SJSA1 (cell line): ENCODE measurements around the gene SLC25A12. TPM values are rescaled to one million over a fixed set of nuclear protein-coding genes. Genes with fewer than 3 reads are reported as not detected.

Source experiments
- DNase-seq, 2 experiments: peaks; one replicate each; pipeline ENCODE4 v3.0.0-alpha.2; 2015 to 2020; ENCODE audit warnings: low spot score in 2 of 2, low read depth in 1 of 2
- H3K27ac ChIP-seq: fragments of 250-450 bp; sonication (Bioruptor Pico); 2 replicates; pipeline ENCODE4 v1.5.1; 2020; ENCODE audit warnings: mild to moderate bottlenecking, moderate library complexity
- H3K27me3 ChIP-seq: fragments of 250-450 bp; sonication (Bioruptor Pico); replicated peaks from 2 replicates; pipeline ENCODE4 v1.5.1; 2020; ENCODE audit warnings: mild to moderate bottlenecking, moderate library complexity
- H3K36me3 ChIP-seq: fragments of 250-450 bp; sonication (Bioruptor Pico); 2 replicates; pipeline ENCODE4 v1.5.1; 2020; ENCODE audit warnings: mild to moderate bottlenecking
- H3K4me1 ChIP-seq: fragments of 250-450 bp; sonication (Bioruptor Pico); replicated peaks from 2 replicates; pipeline ENCODE4 v1.6.1; 2021; ENCODE audit warnings: mild to moderate bottlenecking
- H3K4me3 ChIP-seq: fragments of 250-450 bp; sonication (Bioruptor Pico); 2 replicates; pipeline ENCODE4 v1.5.1; 2020; ENCODE audit warnings: mild to moderate bottlenecking
- H3K9me3 ChIP-seq: fragments of 250-450 bp; sonication (Bioruptor Pico); replicated peaks from 2 replicates; pipeline ENCODE4 v1.5.1; 2020; ENCODE audit warnings: mild to moderate bottlenecking
- total RNA-seq: library from RNA; depleted of rRNA; stranded (reverse); fragments of >200 nt; shearing (Covaris generic); gene quantifications from 2 replicates; pipeline ENCODE4 v1.2.3, GENCODE V29; 2014

The SLC25A12 gene
- total RNA-seq, 1 experiment from 2014 or later: 14.3 TPM

DNA sequence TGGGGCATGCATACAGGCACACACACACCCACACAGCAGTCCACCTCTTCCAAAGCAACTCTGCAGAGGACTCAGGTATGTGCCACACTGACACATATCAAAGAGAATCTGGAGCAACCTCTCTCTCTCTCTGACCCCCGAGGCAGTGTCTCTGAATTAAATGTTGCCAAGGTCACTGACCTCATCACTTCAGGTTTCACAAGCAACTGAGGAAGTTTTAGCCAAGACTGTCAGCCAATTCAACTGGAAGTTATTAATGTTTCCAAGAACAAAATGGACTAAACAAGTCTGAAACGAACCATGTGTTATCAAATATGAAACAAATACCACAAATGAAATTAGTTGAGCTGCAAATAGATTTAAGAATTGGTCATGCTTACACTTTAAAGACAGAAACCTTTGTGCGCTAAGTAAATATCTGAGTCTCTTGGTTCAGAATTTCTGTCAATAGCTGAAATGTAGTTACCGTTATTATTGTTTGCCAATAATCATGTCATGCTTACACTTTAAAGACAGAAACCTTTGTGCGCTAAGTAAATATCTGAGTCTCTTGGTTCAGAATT is 86.1 kb downstream of the SLC25A12 start:
- peaks cover 12% of the 10 kb centered on the region for H3K36me3 ChIP-seq
- H3K4me3 ChIP-seq: no peak overlapping the region
- no peak overlapping the region for H3K27ac ChIP-seq
- H3K27me3 ChIP-seq: no peaks in the 10 kb centered on the region
- DNase-seq: no peak
- H3K4me1 ChIP-seq: peaks cover 16% of the 10 kb centered on the region
- H3K9me3 ChIP-seq: no peaks in the 10 kb centered on the region

DNA sequence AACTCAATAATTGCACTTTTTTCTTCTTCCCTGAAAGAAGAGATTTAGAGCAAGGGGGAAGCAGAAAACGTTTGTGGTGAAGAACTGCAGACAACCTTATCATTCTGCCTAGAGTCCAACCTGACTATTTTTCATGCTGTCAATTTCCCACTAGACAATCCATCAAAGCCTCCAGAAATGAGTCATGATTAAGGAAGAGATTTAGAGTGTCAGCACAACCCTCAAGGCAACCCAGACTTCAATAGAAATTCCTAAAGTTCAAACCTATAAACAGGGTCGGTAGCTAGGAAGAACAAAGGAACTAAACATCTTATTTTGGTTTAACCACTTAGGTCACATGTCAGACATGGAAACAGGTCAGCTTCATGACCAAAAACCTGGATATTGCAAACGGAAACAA is 86.9 kb downstream of the SLC25A12 start:
- no peak overlapping the region for H3K27ac ChIP-seq
- no peaks in the 10 kb centered on the region for H3K9me3 ChIP-seq
- H3K36me3 ChIP-seq: peaks cover 12% of the 10 kb centered on the region
- no peak for DNase-seq
- peaks cover 16% of the 10 kb centered on the region for H3K4me1 ChIP-seq
- no peaks in the 10 kb centered on the region for H3K27me3 ChIP-seq
- no peak overlapping the region for H3K4me3 ChIP-seq

DNA sequence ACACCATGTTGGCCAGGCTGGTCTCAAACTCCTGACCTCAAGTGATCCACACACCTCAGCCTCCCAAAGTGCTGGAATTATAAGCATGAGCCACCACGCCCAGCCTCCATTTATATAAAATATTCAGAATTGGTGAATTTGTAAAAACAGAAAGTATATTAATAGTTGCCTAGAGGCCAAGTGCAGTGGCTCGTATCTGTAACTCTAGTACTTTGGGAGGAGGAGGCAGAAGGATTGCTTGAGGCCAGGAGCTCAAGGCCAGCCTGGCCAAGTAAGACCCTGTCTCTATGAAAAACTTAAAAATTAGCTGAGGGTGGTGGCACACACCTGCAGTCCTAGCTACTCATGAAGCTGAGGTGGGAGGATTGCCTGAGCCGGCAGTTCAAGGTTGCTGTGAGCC is 89.6 kb downstream of the SLC25A12 start:
- Histone ChIP-seq H3K4me1 (0 out of 2 replicates have a peak, but pooled peaks cover 4% of the 10 kb centered on the region), H3K36me3 (peaks cover 6% of the 10 kb centered on the region), H3K27ac (no peak overlapping the region), H3K9me3 (no peaks in the 10 kb centered on the region), H3K27me3 (no peaks in the 10 kb centered on the region), H3K4me3 (no peak overlapping the region)
- no peak for DNase-seq

DNA sequence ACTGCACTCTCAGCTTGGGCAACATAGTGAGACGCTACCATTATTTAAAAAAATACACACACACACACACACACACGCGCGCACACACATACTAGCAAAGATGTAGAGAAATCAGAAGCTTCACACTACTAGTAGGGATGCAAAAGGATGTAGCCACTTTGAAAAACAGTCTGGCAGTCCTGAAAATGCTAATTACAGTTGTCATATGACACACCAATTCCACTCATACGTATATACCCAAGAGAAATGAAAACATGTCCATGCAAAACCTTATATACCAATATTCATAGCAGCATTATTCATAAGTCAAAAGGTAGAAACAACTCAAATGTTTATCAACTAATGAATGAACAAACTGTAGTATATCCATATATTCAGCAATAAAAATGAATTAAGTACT is 90.3 kb downstream of the SLC25A12 start:
- DNase-seq: no peak

GRCh38 chr2:171800639-171801038 is 93.4 kb downstream of the SLC25A12 start:
- Histone ChIP-seq H3K4me1 (peaks cover 17% of the 10 kb centered on the region), H3K4me3 (no peak overlapping the region), H3K27me3 (no peaks in the 10 kb centered on the region), H3K27ac (no peak overlapping the region), H3K36me3 (no peaks in the 10 kb centered on the region), H3K9me3 (no peaks in the 10 kb centered on the region)
- DNase-seq: peak in 1 of 2 experiments; percentile 12

More for the DNA sequence above, 90.3 kb downstream of the SLC25A12 start:
- Histone ChIP-seq H3K9me3 (no peaks in the 10 kb centered on the region), H3K27me3 (no peaks in the 10 kb centered on the region), H3K4me3 (no peak overlapping the region), H3K4me1 (peaks cover 7% of the 10 kb centered on the region), H3K36me3 (no peaks in the 10 kb centered on the region), H3K27ac (no peak overlapping the region)

GRCh38 chr2:171798156-171798820 is 95.8 kb downstream of the SLC25A12 start:
- no peaks in the 10 kb centered on the region for H3K9me3 ChIP-seq
- H3K36me3 ChIP-seq: no peaks in the 10 kb centered on the region
- no peaks in the 10 kb centered on the region for H3K27me3 ChIP-seq
- H3K4me1 ChIP-seq: peaks cover 17% of the 10 kb centered on the region
- no peak overlapping the region for H3K4me3 ChIP-seq
- DNase-seq: peak in 1 of 2 experiments; percentile 51
- H3K27ac ChIP-seq: peak overlapping the region; percentile 70

- peaks cover 13% of the 10 kb centered on the region for H3K4me1 ChIP-seq
- 0 out of 2 replicates have a peak, but pooled peaks cover 3% of the 10 kb centered on the region for H3K36me3 ChIP-seq
- H3K9me3 ChIP-seq: no peaks in the 10 kb centered on the region
- H3K27ac ChIP-seq: no peak overlapping the region
- no peak overlapping the region for H3K4me3 ChIP-seq
- no peak for DNase-seq
- no peaks in the 10 kb centered on the region for H3K27me3 ChIP-seq
Observed at GRCh38 chr2:171794918-171795317, 99.1 kb downstream of the SLC25A12 start.

DNA sequence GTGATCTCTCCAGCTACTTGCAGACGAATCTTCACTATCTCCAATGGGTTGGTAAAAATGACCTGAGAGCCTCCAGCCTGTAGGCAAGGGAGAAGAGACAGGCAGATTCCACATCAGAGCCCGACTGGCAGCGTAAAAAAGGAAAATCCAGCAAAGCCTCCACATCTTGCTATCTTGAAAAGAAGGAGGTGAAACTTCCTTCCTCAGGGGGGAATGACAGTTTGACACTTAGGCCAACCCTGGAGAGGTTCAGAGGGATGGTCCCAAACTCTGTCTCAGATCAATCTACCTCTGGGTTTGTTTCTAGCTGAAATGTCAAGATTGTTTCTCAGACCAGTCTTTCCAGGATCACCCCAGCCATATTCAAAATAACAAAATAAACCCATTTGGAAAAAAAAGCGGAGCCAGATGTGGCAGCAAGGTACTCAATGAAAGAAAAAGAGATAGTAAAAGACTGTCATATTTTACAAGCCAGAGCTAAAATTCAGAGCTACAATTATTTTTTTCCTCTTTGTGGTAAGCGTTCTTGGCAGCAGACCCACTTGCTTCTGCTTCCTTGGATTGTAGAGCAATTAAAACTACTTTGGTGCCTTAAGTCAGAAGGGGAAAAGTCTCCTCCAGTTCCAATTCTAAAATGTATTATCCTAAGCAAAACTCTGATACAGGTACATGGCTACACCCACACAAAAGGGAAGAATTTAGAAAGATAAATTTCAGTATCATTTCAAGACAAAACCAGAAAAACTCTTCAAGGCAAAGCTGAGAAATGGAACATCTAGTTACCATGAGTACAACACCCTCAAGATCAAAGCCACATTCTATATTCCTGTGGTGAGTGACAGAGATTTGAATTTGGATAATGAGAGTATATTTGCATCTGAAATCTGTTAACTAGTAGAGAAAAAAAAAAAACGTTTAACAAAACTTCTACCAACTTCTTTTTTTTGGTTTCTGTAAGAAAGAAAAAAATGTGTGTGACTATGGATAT is 100.1 kb downstream of the SLC25A12 start:
- DNase-seq: no peak
- no peaks in the 10 kb centered on the region for H3K27me3 ChIP-seq

GRCh38 chr2:171792886-171793580 is 101.0 kb downstream of the SLC25A12 start:
- Histone ChIP-seq H3K27me3 (no peaks in the 10 kb centered on the region), H3K27ac (no peak overlapping the region), H3K4me3 (no peak overlapping the region), H3K36me3 (0 out of 2 replicates have a peak, but pooled peaks cover 3% of the 10 kb centered on the region), H3K9me3 (no peaks in the 10 kb centered on the region), H3K4me1 (peaks cover 3% of the 10 kb centered on the region)
- no peak for DNase-seq

More for the DNA sequence above, 100.1 kb downstream of the SLC25A12 start:
- Histone ChIP-seq H3K4me3 (no peak overlapping the region), H3K9me3 (no peaks in the 10 kb centered on the region), H3K27ac (no peak overlapping the region), H3K36me3 (0 out of 2 replicates have a peak, but pooled peaks cover 3% of the 10 kb centered on the region), H3K4me1 (peaks cover 13% of the 10 kb centered on the region)

- Histone ChIP-seq H3K4me3 (no peak overlapping the region), H3K4me1 (no peaks in the 10 kb centered on the region), H3K9me3 (no peaks in the 10 kb centered on the region), H3K27me3 (no peaks in the 10 kb centered on the region), H3K36me3 (peaks cover 9% of the 10 kb centered on the region; the same call in 1 of the 2 replicates), H3K27ac (no peak overlapping the region)
- no peak for DNase-seq
Observed at GRCh38 chr2:171792157-171792556, 101.9 kb downstream of the SLC25A12 start.

GRCh38 chr2:171791361-171791760 is 102.7 kb downstream of the SLC25A12 start:
- H3K27me3 ChIP-seq: no peaks in the 10 kb centered on the region
- H3K36me3 ChIP-seq: peaks cover 14% of the 10 kb centered on the region; the same call in 1 of the 2 replicates
- DNase-seq: no peak
- H3K27ac ChIP-seq: no peak overlapping the region
- no peak overlapping the region for H3K4me3 ChIP-seq
- no peaks in the 10 kb centered on the region for H3K4me1 ChIP-seq
- H3K9me3 ChIP-seq: no peaks in the 10 kb centered on the region

GRCh38 chr2:171789956-171790355 is 104.1 kb downstream of the SLC25A12 start:
- Histone ChIP-seq H3K4me1 (no peaks in the 10 kb centered on the region), H3K36me3 (peaks cover 15% of the 10 kb centered on the region; the same call in 1 of the 2 replicates), H3K27me3 (no peaks in the 10 kb centered on the region), H3K9me3 (no peaks in the 10 kb centered on the region), H3K4me3 (no peak overlapping the region), H3K27ac (no peak overlapping the region)
- no peak for DNase-seq

DNA sequence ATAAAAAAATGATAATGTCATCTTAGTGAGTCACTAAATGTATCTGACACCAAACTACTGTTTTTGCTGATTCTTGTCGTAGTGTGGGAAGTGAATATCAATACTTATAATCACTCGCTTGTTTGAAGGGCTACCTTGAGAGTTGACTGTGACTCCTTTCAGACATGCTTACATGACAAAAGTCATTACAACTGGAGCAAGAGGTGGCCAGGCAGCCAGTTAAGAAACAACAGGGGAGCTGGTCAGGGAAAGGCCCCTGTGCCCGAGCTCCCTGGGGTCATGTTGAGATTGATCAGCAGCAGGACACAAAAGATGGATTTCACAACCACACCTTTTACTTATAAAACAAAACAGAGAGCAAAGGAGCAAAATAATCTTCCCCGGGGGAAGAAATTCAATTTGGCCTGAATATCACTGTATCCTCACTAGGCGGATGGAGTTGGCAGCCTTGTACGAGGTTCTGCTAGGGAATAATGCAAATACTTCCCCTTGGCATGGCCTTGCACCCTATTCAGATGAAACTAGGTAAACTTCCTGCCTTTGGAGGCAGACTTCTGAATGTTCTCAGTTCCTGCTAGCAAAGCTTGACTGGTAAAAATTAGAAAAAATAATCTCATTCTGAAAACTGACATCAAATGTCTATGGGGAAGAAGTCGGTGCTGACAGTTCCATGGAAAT is 105.6 kb downstream of the SLC25A12 start:
- no peaks in the 10 kb centered on the region for H3K4me1 ChIP-seq
- no peaks in the 10 kb centered on the region for H3K9me3 ChIP-seq
- no peak overlapping the region for H3K4me3 ChIP-seq
- H3K36me3 ChIP-seq: peaks cover 25% of the 10 kb centered on the region; the same call in 1 of the 2 replicates
- no peak overlapping the region for H3K27ac ChIP-seq
- DNase-seq: no peak
- no peaks in the 10 kb centered on the region for H3K27me3 ChIP-seq
